ENCODE results near the gene APRT. TPM values are rescaled to one million over a fixed set of nuclear protein-coding genes. Genes with fewer than 3 reads are reported as not detected.

Gene APRT
- total RNA-seq, 4 donors from 2014 or later = 81.6 to 221 (median 149) TPM

- H3K36me3 ChIP-seq = no peaks in the 10 kb centered on the region
- intact Hi-C loops (cut with DNase I; ENCODE audit: low total_unique reads) = no loop called here
- no peak for DNase-seq
- no peak overlapping the region for H3K27ac ChIP-seq
- H3K4me1 ChIP-seq = peaks cover 0 to 14% (median 12%) of the 10 kb centered on the region in 4 donors
- peaks cover under 1% of the 10 kb centered on the region for H3K27me3 ChIP-seq
- no peak overlapping the region for H3K4me3 ChIP-seq
- TF ChIP-seq EP300 (IDR thresholded peaks at IDR 0.05; ENCODE audit: low read depth) (no peak), POLR2A (IDR thresholded peaks at IDR 0.05) (no peak), POLR2AphosphoS5 (IDR thresholded peaks at IDR 0.05) (no peak)
- TF ChIP-seq, protein P1, sequence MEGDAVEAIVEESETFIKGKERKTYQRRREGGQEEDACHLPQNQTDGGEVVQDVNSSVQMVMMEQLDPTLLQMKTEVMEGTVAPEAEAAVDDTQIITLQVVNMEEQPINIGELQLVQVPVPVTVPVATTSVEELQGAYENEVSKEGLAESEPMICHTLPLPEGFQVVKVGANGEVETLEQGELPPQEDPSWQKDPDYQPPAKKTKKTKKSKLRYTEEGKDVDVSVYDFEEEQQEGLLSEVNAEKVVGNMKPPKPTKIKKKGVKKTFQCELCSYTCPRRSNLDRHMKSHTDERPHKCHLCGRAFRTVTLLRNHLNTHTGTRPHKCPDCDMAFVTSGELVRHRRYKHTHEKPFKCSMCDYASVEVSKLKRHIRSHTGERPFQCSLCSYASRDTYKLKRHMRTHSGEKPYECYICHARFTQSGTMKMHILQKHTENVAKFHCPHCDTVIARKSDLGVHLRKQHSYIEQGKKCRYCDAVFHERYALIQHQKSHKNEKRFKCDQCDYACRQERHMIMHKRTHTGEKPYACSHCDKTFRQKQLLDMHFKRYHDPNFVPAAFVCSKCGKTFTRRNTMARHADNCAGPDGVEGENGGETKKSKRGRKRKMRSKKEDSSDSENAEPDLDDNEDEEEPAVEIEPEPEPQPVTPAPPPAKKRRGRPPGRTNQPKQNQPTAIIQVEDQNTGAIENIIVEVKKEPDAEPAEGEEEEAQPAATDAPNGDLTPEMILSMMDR (IDR thresholded peaks at IDR 0.05) = no peak
- no peaks in the 10 kb centered on the region for H3K9me3 ChIP-seq
- in situ Hi-C loops (cut with MboI; ENCODE audit: low pct_ligation_motif_present in 1 of 4, low pct_unique_long_range_greater_than_20kb in 1 of 4, low sequenced_read_pairs in 3 of 4) = no loop called here
Measured at GRCh38 chr16:88798772-88799455, 12.8 kb downstream of the APRT start.

DNA sequence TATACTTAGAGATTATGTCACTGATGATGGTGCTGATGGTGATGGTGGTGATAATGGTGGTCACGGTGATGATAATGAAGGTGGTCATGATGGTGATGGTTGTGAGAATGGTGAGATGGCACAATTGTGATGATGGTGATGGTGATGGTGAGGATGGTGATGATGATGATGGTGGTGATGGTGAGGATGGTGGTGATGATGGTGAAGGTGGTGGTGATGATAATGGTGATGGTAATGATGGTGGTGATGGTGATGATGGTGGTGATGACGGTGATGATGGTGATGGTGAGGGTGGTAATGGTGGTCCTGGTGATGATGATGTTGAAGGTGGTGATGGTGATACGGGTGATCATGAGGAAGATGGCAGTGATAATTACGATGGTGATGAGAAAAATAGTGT is 13.7 kb downstream of the APRT start:
- H3K4me1 ChIP-seq = peaks cover 0 to 20% (median 14%) of the 10 kb centered on the region in 4 donors
- H3K36me3 ChIP-seq = no peaks in the 10 kb centered on the region
- H3K27ac ChIP-seq = no peak overlapping the region
- 73 to 89% methylated on average over 4 of the region's 4 CpGs for WGBS, 2 donors (ENCODE audit: low coverage in 1 of 2)
- intact Hi-C loops (cut with DNase I; ENCODE audit: low total_unique reads) (no loop called here), in situ Hi-C loops (cut with MboI; ENCODE audit: low pct_ligation_motif_present in 1 of 4, low pct_unique_long_range_greater_than_20kb in 1 of 4, low sequenced_read_pairs in 3 of 4) (no loop called here)
- no peak for DNase-seq
- TF ChIP-seq, protein P1 (IDR thresholded peaks at IDR 0.05) = no peak
- TF ChIP-seq POLR2AphosphoS5 (IDR thresholded peaks at IDR 0.05) (no peak), EP300 (IDR thresholded peaks at IDR 0.05; ENCODE audit: low read depth) (no peak), POLR2A (IDR thresholded peaks at IDR 0.05) (no peak)
- H3K27me3 ChIP-seq = peaks cover 9% of the 10 kb centered on the region
- H3K4me3 ChIP-seq = no peak overlapping the region
- no peaks in the 10 kb centered on the region for H3K9me3 ChIP-seq

GRCh38 chr16:88796278-88796677 is 15.4 kb downstream of the APRT start:
- 77% methylated on average over 4 of the region's 4 CpGs; no CpG with 5 or more reads in 1 of the 2 donors for WGBS, 2 donors (ENCODE audit: low coverage in 1 of 2)
- Histone ChIP-seq H3K36me3 (no peaks in the 10 kb centered on the region), H3K27me3 (peaks cover 12% of the 10 kb centered on the region), H3K9me3 (no peaks in the 10 kb centered on the region), H3K4me3 (no peak overlapping the region), H3K4me1 (peaks cover 0 to 12% (median 5%) of the 10 kb centered on the region in 4 donors), H3K27ac (no peak overlapping the region)
- DNase-seq = no peak
- in situ Hi-C loops (cut with MboI; ENCODE audit: low pct_ligation_motif_present in 1 of 4, low pct_unique_long_range_greater_than_20kb in 1 of 4, low sequenced_read_pairs in 3 of 4) (no loop called here), intact Hi-C loops (cut with DNase I; ENCODE audit: low total_unique reads) (no loop called here)
- no peak for TF ChIP-seq POLR2AphosphoS5 (IDR thresholded peaks at IDR 0.05)
- TF ChIP-seq, protein P1 (IDR thresholded peaks at IDR 0.05) = no peak
- no peak for TF ChIP-seq EP300 (IDR thresholded peaks at IDR 0.05; ENCODE audit: low read depth)
- TF ChIP-seq POLR2A (IDR thresholded peaks at IDR 0.05) = no peak

GRCh38 chr16:88793251-88793954 is 18.3 kb downstream of the APRT start:
- H3K4me3 ChIP-seq = no peak overlapping the region
- H3K27me3 ChIP-seq = peaks cover 12% of the 10 kb centered on the region
- H3K27ac ChIP-seq = no peak overlapping the region
- DNase-seq = no peak
- H3K4me1 ChIP-seq = peaks cover 0 to 19% (median 5%) of the 10 kb centered on the region in 4 donors
- TF ChIP-seq, protein P1 (IDR thresholded peaks at IDR 0.05) = no peak
- TF ChIP-seq POLR2AphosphoS5 (IDR thresholded peaks at IDR 0.05) = no peak
- TF ChIP-seq EP300 (IDR thresholded peaks at IDR 0.05; ENCODE audit: low read depth) = no peak
- TF ChIP-seq POLR2A (IDR thresholded peaks at IDR 0.05) = no peak
- intact Hi-C loops (cut with DNase I; ENCODE audit: low total_unique reads) (no loop called here), in situ Hi-C loops (cut with MboI; ENCODE audit: low pct_ligation_motif_present in 1 of 4, low pct_unique_long_range_greater_than_20kb in 1 of 4, low sequenced_read_pairs in 3 of 4) (no loop called here)
- H3K36me3 ChIP-seq = no peaks in the 10 kb centered on the region
- WGBS, 2 donors (ENCODE audit: low coverage in 1 of 2) = 54 to 61% methylated on average over 7 to 26 of the region's 35 CpGs
- H3K9me3 ChIP-seq = no peaks in the 10 kb centered on the region

Data from transverse colon (tissue), 4 donors.